ENCODE data around the gene KMT5C.

The KMT5C gene

GRCh38 chr19:55306712-55307111 lies 33.0 kb upstream of the KMT5C start:
- no peak for ATAC-seq
- no peak for TF ChIP-seq SNAI2 (CRISPR knock-in tag; IDR thresholded peaks at IDR 0.05)
- no peak for TF ChIP-seq BACH2 (CRISPR knock-in tag; IDR thresholded peaks at IDR 0.05; ENCODE audit: borderline replicate concordance)
- no peak for TF ChIP-seq ESRRG (CRISPR knock-in tag; IDR thresholded peaks at IDR 0.05)
- TF ChIP-seq CSDC2 (CRISPR knock-in tag; IDR thresholded peaks at IDR 0.05), result no peak
- TF ChIP-seq OSR1 (CRISPR knock-in tag; IDR thresholded peaks at IDR 0.05), result no peak
- no peak for TF ChIP-seq CSRNP3 (CRISPR knock-in tag; IDR thresholded peaks at IDR 0.05)
- no peak for TF ChIP-seq CREB5 (CRISPR knock-in tag; IDR thresholded peaks at IDR 0.05; ENCODE audit: low read depth)
- no peak for TF ChIP-seq ZNF565 (CRISPR knock-in tag; conservative IDR thresholded peaks at IDR 0.05; ENCODE audit: low read depth)
- TF ChIP-seq TCF4 (CRISPR knock-in tag; IDR thresholded peaks at IDR 0.05; ENCODE audit: borderline replicate concordance), result no peak
- TF ChIP-seq ZFP30 (CRISPR knock-in tag; IDR thresholded peaks at IDR 0.05), result no peak
- TF ChIP-seq TOX (CRISPR knock-in tag; IDR thresholded peaks at IDR 0.05; ENCODE audit: borderline replicate concordance), result no peak
- no peak for TF ChIP-seq ZFP3 (CRISPR knock-in tag; IDR thresholded peaks at IDR 0.05)
- TF ChIP-seq ZC3H10 (CRISPR knock-in tag; IDR thresholded peaks at IDR 0.05), result no peak
- no peak for TF ChIP-seq ARNTL (CRISPR knock-in tag; IDR thresholded peaks at IDR 0.05; ENCODE audit: borderline replicate concordance, low read depth)
- no peak for TF ChIP-seq ZNF70 (CRISPR knock-in tag; IDR thresholded peaks at IDR 0.05)
- TF ChIP-seq RARB (CRISPR knock-in tag; IDR thresholded peaks at IDR 0.05), result no peak
- no peak for TF ChIP-seq TSHZ2 (CRISPR knock-in tag; IDR thresholded peaks at IDR 0.05)
- TF ChIP-seq GLIS3 (CRISPR knock-in tag; IDR thresholded peaks at IDR 0.05), result no peak
- no peak for TF ChIP-seq PPARA (CRISPR knock-in tag; IDR thresholded peaks at IDR 0.05; ENCODE audit: borderline replicate concordance)

- TF ChIP-seq ZFP30 (CRISPR knock-in tag; IDR thresholded peaks at IDR 0.05), result no peak
- no peak for TF ChIP-seq ZFP3 (CRISPR knock-in tag; IDR thresholded peaks at IDR 0.05)
- no peak for TF ChIP-seq ZC3H10 (CRISPR knock-in tag; IDR thresholded peaks at IDR 0.05)
- no peak for TF ChIP-seq ZNF8 (CRISPR knock-in tag; IDR thresholded peaks at IDR 0.05)
- no peak for TF ChIP-seq TSHZ2 (CRISPR knock-in tag; IDR thresholded peaks at IDR 0.05)
- no peak for TF ChIP-seq RARB (CRISPR knock-in tag; IDR thresholded peaks at IDR 0.05)
- no peak for TF ChIP-seq CREB5 (CRISPR knock-in tag; IDR thresholded peaks at IDR 0.05; ENCODE audit: low read depth)
- TF ChIP-seq GLIS3 (CRISPR knock-in tag; IDR thresholded peaks at IDR 0.05), result no peak
- TF ChIP-seq CSDC2 (CRISPR knock-in tag; IDR thresholded peaks at IDR 0.05), result no peak
- TF ChIP-seq ARNTL (CRISPR knock-in tag; IDR thresholded peaks at IDR 0.05; ENCODE audit: borderline replicate concordance, low read depth), result no peak
- no peak for TF ChIP-seq PATZ1 (CRISPR knock-in tag; IDR thresholded peaks at IDR 0.05; ENCODE audit: borderline replicate concordance)
- TF ChIP-seq ZNF565 (CRISPR knock-in tag; conservative IDR thresholded peaks at IDR 0.05; ENCODE audit: low read depth), result no peak
- no peak for TF ChIP-seq POU6F1 (CRISPR knock-in tag; IDR thresholded peaks at IDR 0.05; ENCODE audit: borderline replicate concordance, low read depth)
- no peak for TF ChIP-seq SNAI2 (CRISPR knock-in tag; IDR thresholded peaks at IDR 0.05)
- TF ChIP-seq TOX (CRISPR knock-in tag; IDR thresholded peaks at IDR 0.05; ENCODE audit: borderline replicate concordance), result no peak
- no peak for ATAC-seq
These were observed 31.4 kb upstream of the KMT5C start for GRCh38 chr19:55308281-55308680.

All from SK-N-SH treated with all-trans-retinoic acid at 6 μM for 48 hours (cell line).